ELR (cell line): ENCODE measurements around the gene OLFM2.
"Not testable (repeated sequence)": the region's sequence is repeated elsewhere in the genome, so short reads cannot be mapped to it uniquely, and the experiment has no call there.

Source experiments
- DNase-seq: peaks from one replicate; pipeline ENCODE4 v3.0.0-alpha.2; 2015; ENCODE audit warnings: low read depth

The OLFM2 gene

DNA sequence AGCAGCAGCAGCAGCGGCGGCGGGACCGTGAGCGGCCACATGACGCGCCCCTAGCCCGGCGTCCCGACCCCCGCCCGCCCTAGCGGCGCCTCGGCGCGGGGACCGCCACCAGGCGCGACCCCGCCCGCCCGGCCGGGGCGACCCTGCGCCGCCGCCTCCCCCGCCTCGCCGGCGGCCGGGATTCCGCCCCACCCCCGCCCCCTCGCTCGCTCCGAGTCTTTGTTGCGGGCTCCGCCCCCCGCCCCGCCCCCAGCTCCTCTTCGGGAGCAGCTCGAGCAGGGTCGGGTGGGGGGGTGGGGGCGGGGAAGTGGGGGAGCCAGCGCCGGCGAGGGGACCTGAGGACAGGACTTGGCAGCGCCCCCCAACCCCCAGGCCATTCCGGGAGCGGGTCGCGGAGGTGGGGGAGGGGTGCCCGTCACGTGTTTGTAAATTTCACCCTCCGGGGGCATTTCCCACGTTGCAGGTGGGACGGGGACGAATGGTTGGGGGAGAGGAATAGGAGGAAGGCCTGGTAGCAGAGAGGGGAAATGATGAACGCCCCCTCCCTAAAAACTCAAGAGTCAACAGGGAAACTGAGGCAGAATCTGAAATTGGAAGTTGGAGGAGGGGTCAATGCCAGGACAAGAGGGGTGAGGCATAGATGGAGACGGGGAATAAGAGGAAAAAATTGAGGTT is at the start of gene OLFM2:
TSS of gene OLFM2 (minus strand) at position 190 of the 675 bp plus-strand sequence. CDS start at position 41, 149 bp downstream.
- DNase-seq, result no peak

DNA sequence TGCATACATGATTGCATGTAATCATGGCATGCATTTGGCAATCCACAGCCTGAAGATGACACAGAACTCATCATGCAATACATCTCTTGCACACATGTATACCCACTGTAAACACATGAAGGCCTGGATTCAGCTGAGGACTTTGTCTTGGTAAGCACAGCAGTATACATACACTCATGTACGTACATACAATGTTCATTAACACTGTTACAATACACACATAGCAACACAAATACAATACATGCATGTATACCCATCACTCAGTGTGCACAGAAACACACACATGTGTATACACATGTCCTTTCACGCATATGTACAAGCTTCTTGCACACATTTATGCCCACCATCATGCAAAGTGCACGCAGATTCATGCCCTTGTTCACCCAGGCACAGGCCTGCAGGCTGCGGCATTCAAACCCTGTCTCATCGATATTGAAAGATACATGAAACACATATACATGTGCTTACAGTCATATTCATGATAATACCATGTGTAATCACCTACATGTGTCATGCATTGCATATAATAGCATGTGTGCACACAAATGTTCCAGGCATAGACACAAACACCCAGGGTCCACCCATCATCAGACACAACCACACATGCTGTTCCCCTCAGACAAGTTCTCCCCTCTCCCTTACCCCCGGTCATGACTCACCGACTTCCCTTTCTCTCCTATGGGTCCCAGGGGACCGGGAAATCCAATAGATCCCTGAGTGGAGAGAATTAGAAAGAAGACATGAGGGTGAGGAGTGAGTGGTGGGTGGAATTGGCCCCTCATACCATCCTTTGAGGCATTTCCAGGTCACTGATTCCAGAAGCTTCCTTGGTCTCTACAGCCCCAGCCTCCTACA is 45.3 kb upstream of the OLFM2 start:
- no peak for DNase-seq

DNA sequence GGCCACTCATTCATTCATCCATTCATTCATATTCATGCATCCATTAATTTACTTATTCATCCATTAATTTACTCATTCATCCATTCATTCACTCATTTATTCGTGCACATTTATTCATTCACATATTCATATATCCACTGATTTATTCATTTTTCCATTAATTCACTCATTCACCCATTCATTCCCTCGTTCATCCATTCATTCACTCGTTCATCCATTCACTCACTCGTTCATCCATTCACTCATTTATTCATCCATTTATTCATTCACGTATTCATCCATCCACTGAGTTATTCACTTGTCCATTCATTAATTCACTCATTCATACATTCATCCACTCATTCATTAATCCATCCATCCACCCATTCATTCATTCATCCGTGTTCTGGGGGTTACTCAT is 35.8 kb upstream of the OLFM2 start:
- no peak for DNase-seq

DNA sequence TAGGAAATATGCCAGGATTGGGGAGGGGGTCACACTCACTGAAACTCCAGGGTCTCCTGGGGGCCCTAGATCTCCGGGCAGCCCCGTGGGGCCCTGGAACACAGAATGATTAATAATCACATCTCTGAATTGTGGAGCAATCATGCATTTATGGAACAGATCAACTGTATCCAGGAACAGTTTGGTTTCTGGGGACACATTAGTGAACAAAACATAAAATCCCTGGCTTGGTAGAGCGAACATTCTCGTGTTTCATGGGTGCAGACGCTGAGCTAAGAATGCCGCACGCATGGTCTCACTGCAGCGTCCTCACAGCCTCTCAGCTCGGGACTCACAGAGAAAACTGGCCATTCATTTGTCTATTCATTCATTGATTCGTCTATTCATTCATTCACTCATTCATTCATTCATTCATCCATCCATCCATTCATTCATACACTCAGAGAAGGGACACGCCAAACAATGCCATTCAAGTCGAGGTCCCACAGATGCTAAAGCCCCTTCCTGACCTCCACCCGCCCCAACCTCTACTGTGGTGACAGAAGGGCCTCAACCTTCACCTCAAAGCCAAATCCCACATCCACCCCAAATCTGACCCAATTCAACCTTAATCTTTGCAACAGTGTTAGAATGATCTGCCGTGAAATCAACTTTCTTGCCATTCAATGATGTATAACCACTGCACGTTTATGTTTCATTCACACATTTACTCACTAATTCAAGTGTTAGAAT is 35.0 kb upstream of the OLFM2 start:
- no peak for DNase-seq

DNA sequence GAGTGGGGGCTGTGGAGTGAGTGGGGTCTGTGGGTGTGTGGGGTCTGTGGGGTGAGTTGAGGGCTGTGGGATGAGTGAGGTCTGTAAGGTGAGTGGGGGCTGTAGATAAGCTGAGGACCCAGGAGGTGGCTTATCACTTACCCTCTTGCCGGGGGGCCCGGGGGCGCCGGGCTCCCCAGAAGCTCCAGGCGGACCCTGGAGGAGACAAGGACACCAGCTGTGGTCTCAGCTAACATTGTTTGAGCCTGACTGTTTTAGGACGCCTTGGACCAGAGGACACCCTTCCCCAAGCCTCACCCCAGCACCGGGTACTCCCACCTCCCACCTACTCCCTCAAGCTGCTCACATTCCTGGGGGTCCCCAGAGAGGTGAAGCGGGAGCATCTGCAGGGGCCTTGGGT is 34.2 kb upstream of the OLFM2 start:
- DNase-seq, result no peak

DNA sequence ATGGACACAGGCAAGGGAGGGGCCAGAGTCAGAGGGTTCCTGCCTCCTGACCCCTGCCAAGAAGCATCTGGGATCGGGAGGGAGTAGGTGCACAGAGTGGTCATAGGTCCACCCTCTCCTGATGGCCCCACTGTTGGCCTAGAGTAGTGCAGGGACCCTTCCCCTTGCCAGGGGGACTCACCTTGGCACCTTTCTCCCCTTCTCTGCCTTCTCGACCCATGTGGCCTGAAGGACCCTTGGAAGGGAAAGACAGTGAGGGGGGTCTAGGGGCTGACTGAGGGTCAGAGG is 33.3 kb upstream of the OLFM2 start:
- DNase-seq, result no peak

DNA sequence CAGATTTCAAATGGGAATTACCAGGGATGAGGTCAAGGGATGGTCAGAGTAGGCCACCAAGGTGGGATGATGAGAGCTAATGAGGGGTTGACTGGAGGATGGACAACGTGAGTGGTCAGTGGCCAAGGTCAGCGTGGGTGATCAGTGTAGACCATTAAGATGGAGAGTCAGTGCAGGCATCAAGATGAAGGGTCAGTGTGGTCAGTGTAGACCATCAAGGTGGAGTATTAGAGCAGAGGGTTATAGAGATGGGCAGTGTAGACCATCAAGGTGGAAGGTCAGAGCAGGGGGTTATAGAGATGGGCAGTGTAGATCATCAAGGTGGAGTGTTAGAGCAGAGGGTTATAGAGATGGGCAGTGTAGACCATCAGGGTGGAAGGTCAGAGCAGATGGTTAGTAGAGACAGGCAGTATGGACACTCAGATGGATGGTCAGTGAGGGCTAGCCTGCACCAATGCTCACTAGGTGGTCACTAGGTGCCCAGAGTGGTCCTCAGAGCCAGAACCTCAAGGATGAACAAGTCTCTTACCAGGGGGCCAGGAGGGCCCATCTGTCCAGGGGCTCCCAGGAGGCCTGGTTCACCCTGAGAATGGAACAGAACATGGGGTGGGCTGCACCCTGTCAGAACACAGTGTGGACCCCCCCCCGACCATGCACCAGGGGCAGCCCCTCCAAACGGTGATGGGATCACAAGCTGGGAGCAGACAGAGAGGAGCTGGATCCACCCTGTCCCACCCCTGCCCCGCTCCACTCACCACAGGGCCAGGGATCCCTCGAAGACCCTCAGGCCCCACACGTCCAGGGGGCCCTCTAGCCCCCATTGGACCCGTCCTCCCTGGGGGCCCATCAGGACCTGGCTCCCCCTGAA is 32.7 kb upstream of the OLFM2 start:
- DNase-seq, result no peak

DNA sequence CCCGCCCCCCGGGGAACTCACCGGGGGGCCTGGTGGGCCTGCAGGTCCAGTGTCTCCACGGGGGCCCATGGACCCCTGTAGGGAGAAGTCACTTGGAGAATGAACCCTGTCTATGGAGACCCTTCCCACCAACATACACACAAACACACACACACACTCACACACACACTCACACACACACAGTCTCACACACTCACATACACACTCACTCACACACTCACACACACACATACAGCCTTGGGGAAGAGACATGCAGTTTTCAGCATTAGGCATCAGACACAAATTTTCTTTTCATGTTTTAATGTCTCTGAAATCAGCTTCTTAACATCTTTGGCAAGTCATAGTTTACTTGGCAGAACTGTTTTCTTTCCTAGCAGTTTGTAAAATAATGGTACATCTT is 31.0 kb upstream of the OLFM2 start:
- no peak for DNase-seq

DNA sequence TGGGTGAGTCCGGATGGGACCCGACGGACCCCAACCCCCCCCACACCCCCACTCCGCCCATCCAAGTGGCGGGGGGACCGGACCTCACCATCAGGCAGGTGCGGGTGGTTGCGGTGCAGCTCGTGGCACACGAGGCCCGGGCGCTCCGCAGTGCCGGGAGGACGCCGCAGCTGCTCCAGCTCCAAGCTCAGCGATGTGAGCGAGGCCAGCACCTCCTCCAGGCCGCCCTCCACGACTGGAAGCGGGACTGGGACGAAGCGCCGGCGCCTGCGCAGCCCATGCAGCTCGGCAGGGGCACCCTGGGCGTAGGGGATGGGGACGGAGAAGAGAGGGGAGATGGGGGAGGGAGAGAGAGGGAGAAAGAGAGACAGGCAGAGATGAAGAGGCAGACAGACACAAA is 30.1 kb upstream of the OLFM2 start:
- DNase-seq, result no peak

DNA sequence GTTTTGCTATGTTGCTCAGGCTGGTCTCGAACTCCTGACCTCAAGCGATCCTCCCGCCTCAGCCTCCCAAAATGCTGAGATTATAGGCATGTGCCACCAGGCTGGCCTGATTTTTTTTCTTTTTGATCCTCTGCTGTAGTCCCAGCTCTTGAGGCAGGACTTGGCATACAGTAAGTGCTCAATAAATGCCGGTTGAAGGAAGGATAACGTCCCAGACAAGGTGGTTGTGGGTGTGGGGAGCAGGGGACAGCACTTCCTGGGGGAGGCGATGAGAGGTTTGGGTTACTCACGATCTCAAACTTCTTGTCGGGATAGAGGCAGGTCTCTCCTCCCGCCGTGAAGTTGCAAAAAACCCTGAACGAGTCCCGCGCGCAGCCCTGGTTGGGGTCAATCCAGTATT is 29.7 kb upstream of the OLFM2 start:
- no peak for DNase-seq

DNA sequence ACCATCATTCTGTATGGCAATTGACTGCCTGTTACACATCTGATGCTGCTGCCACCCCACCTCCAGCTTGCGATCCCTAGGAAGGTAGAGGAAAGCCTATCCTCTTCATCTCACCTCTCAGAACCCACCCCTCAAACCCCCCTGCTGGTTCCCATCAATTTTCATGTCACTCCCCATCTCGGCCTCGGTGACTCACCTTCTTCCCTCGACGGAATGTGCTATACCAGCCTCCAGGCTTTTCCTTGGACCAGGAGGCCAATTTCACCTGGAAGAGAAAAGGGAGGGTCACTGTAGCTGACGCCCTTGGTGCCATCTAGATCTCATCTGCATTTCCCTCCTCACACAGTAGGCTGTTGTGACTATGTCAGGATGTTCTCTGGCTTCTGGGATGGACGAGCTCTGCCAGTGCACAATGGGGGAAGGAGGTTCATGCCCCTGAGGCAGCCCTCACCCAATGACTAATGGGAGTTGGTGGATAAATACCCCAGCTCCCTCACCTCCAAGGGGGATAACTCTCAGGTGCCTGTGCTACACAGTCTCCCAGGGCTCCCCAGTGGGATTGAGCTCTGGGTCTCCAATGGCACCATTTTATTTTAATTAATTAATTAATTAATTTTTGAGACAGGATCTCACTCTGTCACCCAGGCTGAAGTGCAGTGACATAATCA is 26.4 kb upstream of the OLFM2 start:
- no peak for DNase-seq

DNA sequence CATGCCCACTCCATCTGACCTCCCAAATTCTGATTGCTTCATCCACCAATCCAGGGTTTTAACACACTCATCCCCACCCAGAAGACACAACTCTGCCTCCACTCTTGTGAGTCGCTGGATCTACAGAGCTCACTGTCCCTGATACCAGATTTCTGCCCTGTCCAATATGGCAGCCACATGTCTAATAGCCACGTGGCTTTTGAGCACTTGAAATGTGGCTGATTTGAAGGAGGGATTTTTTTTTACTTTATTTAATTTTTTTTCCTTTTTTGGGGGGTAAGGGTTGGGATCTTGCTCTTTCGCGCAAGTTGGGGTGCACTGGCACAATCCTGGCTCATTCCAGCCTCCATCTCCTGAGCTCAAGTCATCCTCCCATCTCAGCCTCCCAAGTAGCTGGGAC is 24.8 kb upstream of the OLFM2 start:
- DNase-seq, result no peak

DNA sequence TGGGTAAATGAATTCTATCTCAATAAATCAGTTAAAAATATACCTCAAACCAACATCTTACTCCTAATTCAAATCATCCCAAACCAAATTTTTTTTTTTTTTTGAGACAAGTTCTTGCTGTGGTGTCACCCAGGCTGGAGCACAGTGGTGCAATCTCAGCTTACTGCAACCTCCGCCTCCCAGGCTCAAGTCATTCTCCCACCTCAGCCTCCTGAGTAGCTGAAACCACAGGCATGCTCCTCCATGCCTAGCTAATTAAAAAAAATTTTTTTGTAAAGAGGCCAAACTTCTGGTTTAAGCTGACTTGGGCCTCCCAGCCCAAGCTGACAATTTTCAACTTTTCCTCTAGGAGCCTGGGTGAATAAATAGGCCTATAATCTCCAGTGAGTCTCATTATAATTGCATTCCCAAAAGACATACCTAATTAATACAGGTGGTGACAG is 22.1 kb upstream of the OLFM2 start:
- peak; percentile 59 for DNase-seq

DNA sequence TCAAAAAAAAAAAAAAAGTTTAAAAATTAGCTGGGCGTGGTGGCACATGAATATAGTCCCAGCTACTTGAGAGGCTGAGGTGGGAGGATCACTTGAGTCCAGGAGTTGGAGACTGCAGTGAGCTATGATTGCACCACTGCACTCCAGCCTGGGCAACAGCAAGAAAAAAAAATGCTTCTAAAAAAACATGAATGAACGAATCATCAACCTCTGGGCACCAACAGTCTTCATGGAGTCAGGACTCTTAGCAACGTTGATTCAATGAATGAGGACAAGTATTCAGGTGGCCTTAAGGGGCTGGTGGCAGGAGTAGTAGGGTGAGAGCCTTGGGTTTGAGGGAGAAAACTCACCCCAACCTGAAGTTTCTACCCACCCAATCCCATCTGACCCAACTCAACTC is 20.6 kb upstream of the OLFM2 start:
- no peak for DNase-seq

DNA sequence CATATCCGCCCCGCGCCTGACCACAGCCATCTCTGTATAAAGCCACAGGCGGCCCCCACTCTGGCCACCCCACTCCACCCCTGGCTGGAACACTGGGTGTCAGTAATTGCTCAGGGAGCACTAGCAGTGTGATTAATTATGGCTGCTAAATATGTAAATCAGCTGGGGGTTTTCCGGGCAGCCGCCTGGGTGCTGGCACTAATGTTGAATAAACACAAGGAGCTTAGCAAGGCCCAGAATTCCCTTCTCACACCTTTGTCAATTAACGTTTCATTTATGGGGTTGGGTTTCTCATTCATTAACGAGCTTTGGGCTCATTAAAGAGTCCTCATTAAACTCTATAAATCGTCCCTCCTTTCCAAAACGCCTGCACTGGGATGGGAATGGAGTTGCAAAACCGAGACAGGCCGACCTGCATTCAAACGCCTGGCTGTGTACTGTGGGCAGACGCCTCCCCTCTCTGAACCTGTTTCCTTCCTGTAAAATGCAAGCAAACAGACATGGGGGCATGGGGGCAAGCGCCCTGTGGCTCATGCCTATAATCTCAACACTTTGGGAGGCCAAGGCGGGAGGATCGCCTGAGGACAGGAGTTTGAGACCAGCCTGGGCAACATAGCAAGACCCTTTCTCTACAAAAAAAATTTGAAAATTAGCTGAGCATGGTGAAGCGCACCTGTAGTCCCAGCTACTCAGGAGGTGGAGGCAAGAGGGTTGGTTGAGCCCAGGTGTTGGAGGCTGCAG is 17.7 kb upstream of the OLFM2 start:
- DNase-seq, result no peak

DNA sequence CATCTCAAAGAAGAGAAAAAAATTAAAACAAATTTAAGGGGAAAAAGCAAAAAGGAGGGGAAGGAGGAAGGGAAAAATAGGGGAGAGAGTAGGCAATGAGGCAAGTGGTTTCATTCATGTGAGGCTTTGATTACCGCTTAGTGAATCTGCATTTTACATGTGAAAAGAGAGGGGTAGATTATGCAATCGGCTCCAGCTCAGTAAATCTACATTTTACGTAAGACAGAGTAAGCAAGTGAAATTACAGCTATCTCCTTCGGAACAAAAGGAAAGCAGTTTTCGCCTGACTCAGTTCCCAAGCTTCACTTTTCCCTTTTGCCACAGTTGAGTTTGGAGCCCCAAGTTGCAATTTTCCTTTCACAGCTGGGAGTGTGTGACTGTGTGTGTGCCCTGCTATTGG is 16.0 kb upstream of the OLFM2 start:
- no peak for DNase-seq

DNA sequence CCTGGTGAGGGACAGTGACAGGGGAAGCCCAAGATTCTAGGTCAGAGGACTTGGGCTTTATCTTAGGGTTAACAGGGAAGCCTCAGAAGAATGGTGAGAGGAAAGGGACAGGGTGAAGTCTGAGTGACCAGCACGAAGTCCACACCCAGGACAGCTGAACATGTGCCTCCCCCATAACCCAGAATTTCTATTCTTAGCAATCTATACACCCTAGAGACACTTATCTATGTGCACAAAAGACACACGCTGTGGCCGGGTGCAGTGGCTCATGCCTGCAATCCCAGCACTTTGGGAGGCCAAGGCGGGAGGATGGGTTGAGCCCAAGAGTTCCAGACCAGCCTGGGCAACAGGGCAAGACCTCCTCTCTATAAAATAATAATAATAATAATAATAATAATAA is 11.1 kb upstream of the OLFM2 start:
- DNase-seq, result no peak

DNA sequence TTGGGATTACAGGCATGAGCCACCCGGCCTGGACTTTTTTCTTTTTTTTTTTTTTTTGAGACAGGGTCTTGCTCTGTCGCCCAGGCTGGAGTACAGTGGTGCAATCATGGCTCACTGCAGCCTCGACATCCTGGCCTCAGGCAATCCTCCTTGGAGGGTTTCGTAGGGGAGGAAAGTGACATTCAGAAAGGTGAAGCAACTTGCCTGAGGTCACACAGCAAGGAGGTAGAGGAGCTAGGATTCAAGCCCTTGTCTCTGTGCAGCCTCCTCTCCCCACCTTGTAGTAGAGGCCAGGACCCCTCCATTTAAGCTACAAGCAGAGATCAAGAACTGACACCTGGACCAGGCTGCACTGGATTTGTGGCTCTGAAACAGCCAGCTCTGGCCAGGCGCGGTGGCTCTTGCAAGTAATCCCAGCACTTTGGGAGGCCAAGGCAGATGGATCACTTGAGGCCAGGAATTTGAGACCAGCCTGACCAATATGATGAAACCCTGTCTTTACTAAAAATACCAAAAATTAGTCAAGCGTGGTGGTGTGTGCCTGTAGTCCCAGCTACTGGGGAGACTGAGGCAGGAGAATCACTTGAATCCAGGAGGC is 10.3 kb upstream of the OLFM2 start:
- not testable (repeated sequence) for DNase-seq

DNA sequence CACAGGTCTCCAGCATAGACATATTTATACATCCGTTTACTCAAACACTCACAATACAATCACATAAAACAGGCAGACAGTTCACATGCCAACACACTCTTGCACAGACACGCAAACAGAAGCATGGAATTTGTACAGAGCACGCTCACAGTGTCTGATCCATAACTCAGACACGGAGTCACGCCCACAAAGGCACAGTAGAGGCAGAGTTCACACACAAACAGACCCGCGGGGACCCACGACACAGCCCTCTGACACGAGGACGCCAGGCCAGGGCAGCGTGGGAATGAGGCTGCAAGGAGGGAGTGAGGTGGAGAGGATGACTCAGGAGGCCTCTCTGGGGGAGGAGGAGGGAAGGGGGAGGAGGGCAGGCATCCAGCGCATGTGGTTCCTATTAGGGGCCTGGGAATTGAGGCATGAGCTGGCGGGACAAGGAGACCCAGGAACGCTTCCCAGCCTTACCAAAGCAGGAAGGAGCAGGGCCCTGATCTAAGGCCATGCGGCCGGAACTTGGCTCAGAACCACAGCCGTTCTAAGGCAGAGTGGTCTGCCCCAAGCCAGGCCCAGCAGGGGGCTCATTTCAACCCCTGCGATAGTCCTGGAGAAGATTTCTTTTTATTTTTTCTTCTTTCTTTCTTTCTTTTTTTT is 9.1 kb upstream of the OLFM2 start:
- peak; percentile 98 for DNase-seq

DNA sequence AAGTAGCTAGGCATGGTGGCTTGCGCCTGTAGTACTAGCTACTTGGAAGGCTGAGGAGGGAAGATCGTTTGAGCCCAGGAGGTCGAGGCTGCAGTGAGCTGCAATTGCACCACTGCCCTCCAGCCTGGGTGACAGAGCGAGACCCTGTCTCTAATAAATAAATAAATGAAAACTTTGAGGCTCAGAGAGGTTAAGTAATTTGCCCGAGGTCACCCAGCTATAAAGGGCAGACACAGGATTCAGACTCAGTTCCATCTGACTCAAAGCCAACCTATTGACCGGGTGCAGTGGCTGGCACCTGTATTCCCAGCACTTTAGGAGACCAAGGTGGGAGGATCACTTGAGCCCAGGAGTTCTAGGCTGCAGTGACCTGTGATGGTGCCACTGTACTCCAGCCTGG is 7.4 kb upstream of the OLFM2 start:
- no peak for DNase-seq
